Measurements from ENCODE around the gene DECR2.
"Not testable (repeated sequence)": the region's sequence is repeated elsewhere in the genome, so short reads cannot be mapped to it uniquely, and the experiment has no call there.

Gene DECR2, protein sequence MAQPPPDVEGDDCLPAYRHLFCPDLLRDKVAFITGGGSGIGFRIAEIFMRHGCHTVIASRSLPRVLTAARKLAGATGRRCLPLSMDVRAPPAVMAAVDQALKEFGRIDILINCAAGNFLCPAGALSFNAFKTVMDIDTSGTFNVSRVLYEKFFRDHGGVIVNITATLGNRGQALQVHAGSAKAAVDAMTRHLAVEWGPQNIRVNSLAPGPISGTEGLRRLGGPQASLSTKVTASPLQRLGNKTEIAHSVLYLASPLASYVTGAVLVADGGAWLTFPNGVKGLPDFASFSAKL

DNA sequence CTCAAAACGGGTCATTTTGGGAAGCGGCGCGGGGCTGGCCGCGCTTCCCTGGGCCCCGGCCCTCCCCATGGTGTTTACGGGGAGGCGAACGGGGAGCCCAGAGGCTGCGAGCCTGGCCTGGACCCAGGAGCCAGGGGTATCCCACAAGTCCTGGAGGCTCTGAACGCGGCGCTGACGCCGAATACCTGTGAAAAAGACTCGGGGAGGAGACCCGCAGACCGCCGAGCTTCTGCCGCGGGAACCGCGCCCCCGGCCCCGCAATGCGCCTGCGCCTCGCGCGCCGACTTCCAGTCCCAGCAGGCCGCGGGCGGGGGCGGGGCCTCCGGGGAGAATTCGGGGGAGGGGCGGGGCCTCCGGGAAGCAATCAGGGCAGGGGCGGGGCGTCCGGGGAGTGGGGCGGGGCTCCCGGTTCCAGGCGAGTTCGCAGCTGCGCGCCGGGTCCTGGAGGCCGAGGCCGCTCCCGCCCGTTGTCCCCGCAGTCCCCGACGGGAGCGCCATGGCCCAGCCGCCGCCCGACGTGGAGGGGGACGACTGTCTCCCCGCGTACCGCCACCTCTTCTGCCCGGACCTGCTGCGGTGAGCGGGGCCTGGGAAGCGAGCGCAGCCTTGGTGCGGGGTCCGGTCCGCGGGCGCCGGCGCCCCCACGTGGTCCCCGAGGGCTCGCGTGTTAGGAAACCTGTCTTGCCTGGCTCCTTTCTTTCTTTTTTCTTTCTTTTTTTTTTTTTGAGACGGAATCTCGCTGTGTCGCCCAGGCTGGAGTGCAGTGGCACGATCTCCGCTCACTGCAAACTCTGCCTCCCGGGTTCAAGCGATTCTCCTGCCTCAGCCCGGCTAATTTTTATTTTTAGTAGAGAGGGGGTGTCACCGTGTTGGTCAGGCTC lies at the start of gene DECR2:
DECR2 (plus strand) TSS at position 418 of the 881 bp plus-strand sequence; CDS start at position 497, 79 bp downstream.
- peak; percentile 93 for DNase-seq

GRCh38 chr16:352547-353403 lies 48.9 kb upstream of the DECR2 start, which contains the start of gene AXIN1:
Gene AXIN1, minus strand, starts transcription at chr16:352723. Its CDS starts 5,698 bp downstream, at chr16:347025.
- DNase-seq: peak; percentile 99

DNA sequence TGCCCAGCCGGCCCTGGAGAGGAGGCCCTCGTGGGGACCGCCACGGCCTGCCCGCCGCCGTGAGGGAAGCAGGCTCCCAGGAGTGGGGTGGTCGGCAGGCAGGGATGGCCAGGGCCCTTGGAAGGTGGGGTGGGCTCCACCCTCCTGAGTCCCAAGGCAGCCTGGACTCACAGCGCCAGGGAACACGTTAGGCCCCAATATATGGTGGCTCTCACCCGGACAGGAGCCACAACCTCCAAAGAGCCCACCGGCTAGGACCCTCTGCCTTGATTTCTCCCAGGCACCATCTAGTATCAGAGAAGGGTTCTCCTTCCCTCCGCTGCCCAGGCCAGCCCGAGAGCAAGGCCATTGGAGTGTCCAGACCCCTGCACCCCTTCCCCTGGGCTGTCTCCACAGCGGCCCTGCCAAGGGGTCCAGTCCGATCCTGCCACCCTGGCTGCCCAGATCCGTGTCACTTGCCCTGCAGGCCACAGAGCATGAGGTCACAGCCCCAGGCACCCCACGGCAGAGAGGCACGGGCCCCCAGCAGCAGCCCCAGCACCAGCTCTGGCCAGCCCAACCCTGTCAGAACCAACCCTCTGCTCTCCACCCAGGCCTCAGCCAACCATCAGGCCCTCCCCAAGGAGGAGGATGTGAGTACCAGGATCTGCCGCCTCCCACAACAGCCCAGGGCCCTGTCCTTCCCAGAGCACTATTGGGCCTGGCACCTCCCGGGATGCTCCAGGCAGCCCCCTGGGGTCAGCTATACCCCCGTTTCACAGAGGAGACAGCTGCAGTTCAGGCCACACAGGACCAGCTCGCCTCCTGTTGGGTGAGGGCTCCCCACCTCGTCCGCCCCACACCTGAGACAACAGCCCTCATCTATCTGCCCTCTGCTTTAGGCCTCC lies 48.0 kb upstream of the DECR2 start:
- DNase-seq: no peak

DNA sequence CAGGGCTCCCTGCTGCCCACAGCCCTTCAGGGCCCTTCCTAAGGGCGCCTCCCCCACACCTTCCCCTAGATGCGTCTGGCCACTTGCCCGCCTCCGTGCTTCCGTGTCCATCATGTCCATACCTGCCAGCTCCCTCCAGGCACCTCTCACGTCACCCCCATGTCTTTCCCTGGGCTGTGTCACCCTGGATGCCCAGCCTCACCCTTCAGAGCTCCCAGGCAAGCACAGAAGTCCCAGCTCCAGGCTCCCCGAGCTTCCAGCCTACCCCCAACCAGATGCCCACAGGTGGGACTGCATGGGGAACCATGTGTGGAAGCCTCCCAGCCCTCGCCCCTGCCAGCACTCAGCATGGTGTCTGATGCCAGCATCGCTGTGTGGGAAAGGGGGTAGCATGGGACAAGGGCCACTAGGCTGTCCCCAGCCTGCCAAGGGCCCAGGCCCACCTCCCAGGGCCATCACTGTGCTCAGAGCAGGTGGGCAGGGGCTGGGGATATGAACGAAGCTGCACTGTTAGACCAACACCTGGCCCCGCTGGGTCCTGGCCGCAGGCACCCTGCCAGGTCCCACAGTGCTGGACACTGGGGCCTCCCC lies 47.3 kb upstream of the DECR2 start:
- no peak for DNase-seq

- no peak for DNase-seq
These were observed 46.7 kb upstream of the DECR2 start for GRCh38 chr16:354971-355461.

- no peak for DNase-seq
These were observed 44.9 kb upstream of the DECR2 start for GRCh38 chr16:356741-357140.

- DNase-seq: no peak
These were observed 42.5 kb upstream of the DECR2 start for GRCh38 chr16:359067-359763.

GRCh38 chr16:359871-360697 lies 41.6 kb upstream of the DECR2 start:
- DNase-seq: no peak

- no peak for DNase-seq
These were observed 40.9 kb upstream of the DECR2 start for GRCh38 chr16:360698-361336.

- DNase-seq: no peak
These were observed 40.3 kb upstream of the DECR2 start for GRCh38 chr16:361341-361871.

DNA sequence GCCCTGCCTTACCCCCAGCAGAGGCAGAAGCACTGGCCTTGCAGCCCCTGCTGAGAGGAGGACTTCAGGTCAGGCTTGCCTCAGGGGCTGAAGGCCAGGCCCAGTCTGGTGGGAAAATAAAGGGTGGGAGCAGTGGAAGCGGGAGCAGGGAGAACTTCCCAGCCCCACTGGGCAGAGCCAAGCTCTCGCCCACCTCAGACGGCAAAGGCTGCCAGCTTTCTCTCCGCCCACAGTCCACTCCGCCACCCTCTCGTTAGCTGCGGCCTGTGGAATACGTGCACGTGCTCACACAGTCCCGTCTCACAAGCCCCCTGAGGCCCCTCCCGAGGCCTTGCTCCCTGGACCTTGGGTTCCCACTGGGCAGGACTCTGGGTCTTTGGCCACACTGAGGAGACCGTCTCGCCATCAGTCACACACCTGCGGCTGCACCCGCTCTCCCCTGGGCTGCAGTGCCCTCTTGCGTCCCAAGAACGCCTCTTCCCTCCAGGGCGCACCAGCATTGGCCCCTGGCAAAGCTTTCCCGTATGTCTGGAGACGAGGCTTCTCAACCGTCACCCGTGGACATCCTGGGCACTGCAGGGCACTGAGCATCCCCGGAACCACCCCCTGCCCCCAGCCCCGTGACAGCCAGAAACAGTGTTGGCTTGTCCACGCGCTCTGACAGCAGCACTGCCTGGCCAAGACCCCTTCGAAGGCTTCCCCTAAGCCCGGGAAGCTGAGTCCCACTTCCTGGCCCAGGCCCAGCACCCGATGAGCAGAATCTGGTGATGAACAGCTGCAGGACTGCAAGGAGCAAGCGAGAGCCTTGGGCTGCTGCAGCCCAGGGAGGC lies 39.6 kb upstream of the DECR2 start:
- DNase-seq: peak; percentile 85

- DNase-seq: not testable (repeated sequence)
These were observed 39.0 kb upstream of the DECR2 start for GRCh38 chr16:362702-362999.

GRCh38 chr16:363110-363765 lies 38.4 kb upstream of the DECR2 start:
- DNase-seq: no peak

GRCh38 chr16:363766-364490 lies 37.8 kb upstream of the DECR2 start:
- DNase-seq: no peak

- peak; percentile 22 for DNase-seq
These were observed 36.8 kb upstream of the DECR2 start for GRCh38 chr16:364595-365491.

DNA sequence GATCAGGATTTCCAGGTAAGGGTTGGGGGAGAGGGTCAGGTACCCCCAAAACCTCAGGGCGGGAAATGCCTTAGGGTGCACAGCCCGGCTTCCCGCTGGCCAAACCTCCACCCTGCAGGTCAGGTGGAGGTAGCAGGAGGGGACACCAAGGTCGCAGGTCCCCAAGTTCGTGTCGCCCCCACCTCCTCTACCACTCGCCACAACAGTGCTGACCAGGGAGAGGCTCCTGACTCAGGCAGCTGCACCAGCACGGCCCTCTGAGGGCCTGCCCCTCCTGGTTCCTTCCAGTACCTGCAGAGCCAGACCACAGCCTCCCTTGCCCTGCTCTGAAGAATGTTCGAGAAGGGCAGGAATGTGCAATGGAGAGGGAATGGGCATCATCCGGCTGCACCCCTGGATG lies 35.2 kb upstream of the DECR2 start:
- no peak for DNase-seq

Measured in OCI-M1 (cell line).